A673 (cell line): ENCODE measurements around the gene C1orf50.

Experiments
- EZH2 ChIP-seq: fragments of 200-600 bp; sonication (generic); IDR thresholded peaks from 2 replicates; pipeline ENCODE4 v1.6.1; 2017; ENCODE audit warnings: borderline replicate concordance, low read depth, mild to moderate bottlenecking, mixed read lengths, antibody characterized with exemption, low read length; ENCODE audit not compliant: poor library complexity, severe bottlenecking
- TF ChIP-seq, protein P1 (sequence below): fragments of 300-800, 200-600 bp; sonication (generic); conservative IDR thresholded peaks from 2 replicates; pipeline ENCODE4 v1.5.1; 2017; ENCODE audit warnings: low read depth, mild to moderate bottlenecking, antibody characterized with exemption, low read length, moderate library complexity, mixed read lengths

DNA sequence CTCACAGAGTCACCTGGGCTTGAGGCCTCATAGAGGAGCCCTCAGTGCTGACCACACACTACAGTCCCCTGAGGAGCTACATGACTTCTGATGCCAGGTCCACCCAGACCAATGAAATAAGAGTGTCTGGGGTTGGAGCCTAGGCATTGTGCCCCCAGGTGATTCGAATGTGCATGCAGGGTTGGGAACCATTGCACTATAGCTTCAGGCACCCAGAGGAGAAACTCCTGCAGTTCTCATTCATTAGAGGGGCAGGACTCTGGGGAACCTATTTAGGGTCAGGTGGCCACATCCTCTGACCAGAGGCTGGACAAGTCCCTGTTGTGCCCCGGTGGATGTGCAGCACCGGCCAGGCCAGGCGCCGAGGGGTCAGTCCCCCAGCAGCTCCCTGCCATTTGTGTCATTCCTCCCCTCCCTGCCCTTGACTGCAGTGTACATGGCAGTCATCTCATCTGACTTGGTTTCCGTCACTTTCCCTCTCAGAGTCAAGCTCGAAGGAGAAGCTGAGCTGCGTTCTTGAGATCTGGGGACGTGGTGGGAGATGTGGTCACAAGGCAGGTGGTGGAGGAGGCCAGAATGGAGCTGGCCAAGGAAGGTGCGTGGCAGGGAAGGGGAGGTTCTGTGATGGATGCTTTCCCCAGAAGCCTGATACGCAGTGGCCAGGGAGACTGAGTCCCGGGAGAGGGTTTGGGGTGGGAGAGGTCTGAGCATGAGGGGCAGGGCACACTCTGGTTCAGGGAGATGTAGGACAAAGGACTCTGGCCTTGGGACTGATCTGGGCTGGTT, 33.4 kb upstream of the C1orf50 start:
- TF ChIP-seq, protein P1, sequence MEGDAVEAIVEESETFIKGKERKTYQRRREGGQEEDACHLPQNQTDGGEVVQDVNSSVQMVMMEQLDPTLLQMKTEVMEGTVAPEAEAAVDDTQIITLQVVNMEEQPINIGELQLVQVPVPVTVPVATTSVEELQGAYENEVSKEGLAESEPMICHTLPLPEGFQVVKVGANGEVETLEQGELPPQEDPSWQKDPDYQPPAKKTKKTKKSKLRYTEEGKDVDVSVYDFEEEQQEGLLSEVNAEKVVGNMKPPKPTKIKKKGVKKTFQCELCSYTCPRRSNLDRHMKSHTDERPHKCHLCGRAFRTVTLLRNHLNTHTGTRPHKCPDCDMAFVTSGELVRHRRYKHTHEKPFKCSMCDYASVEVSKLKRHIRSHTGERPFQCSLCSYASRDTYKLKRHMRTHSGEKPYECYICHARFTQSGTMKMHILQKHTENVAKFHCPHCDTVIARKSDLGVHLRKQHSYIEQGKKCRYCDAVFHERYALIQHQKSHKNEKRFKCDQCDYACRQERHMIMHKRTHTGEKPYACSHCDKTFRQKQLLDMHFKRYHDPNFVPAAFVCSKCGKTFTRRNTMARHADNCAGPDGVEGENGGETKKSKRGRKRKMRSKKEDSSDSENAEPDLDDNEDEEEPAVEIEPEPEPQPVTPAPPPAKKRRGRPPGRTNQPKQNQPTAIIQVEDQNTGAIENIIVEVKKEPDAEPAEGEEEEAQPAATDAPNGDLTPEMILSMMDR: no peak
- TF ChIP-seq EZH2: no peak
